IMR-90 (cell line): ENCODE data around the gene PANX1. TPM values are rescaled to one million over a fixed set of nuclear protein-coding genes. Genes with fewer than 3 reads are reported as not detected.

ENCODE experiments used
- ATAC-seq: fragments of 200-7000 bp; cut with Tn5 transposase; 2 replicates; pipeline ENCODE4 v1.9.1; 2020; ENCODE audit warnings: low read depth, mild to moderate bottlenecking, moderate library complexity
- BruUV-seq: library from RNA; stranded (reverse); fragments of 400-500 nt; replicated peaks from 2 replicates; lab custom pipeline; 2021; lab: Mats Ljungman, UMichigan
- CTCF ChIA-PET: fragments of 300-600 bp; formaldehyde crosslinking; extraction: SDS; loops from one replicate; lab custom pipeline; 2021; ENCODE audit warnings: antibody characterized with exemption; lab: Yijun Ruan, JAX
- POLR2A ChIA-PET: fragments of 300-600 bp; sonication (Branson Sonifier 250); formaldehyde crosslinking; loops from one replicate; lab custom pipeline; 2022; ENCODE audit warnings: antibody characterized with exemption; ENCODE audit not compliant: unreplicated experiment; lab: Charles Lee
- DNase-seq: peaks from one replicate; pipeline ENCODE4 v3.0.0; 2013
- H2AFZ ChIP-seq: replicated peaks from 2 replicates; pipeline ENCODE3; 2013; ENCODE audit warnings: low read length, mild to moderate bottlenecking; ENCODE audit not compliant: poor library complexity
- H2AK5ac ChIP-seq: 2 replicates; pipeline ENCODE4 v1.6.1; 2013; ENCODE audit warnings: low read depth, low read length, inconsistent platforms
- H2AK9ac ChIP-seq: replicated peaks from 2 replicates; pipeline ENCODE3; 2013; ENCODE audit warnings: mild to moderate bottlenecking, low read depth, low read length, moderate library complexity; ENCODE audit not compliant: poor library complexity
- H2BK120ac ChIP-seq: 2 replicates; pipeline ENCODE4 v1.6.1; 2013; ENCODE audit warnings: low read depth, low read length, inconsistent platforms
- H2BK15ac ChIP-seq: 3 replicates; pipeline ENCODE4 v1.6.1; 2013; ENCODE audit warnings: low read depth, low read length, inconsistent platforms
- H2BK20ac ChIP-seq: 2 replicates; pipeline ENCODE4 v1.6.1; 2013; ENCODE audit warnings: low read depth, mild to moderate bottlenecking, inconsistent platforms, low read length, moderate library complexity
- H2BK5ac ChIP-seq: 2 replicates; pipeline ENCODE4 v1.6.1; 2013; ENCODE audit warnings: mild to moderate bottlenecking, low read depth, low read length, inconsistent platforms; ENCODE audit not compliant: poor library complexity, severe bottlenecking
- H3K14ac ChIP-seq: replicated peaks from 2 replicates; pipeline ENCODE4 v1.6.1; 2013; ENCODE audit warnings: low read depth, low read length, inconsistent platforms
- H3K18ac ChIP-seq: 2 replicates; pipeline ENCODE4 v1.6.1; 2013; ENCODE audit warnings: low read depth, low read length, control low read depth
- H3K23ac ChIP-seq: 2 replicates; pipeline ENCODE4 v1.6.1; 2013; ENCODE audit warnings: low read depth, low read length, inconsistent platforms
- H3K27ac ChIP-seq: 2 replicates; pipeline ENCODE4 v1.5.1; 2013; ENCODE audit warnings: mild to moderate bottlenecking, control low read depth, low read length; ENCODE audit not compliant: insufficient read depth
- H3K27me3 ChIP-seq: 2 replicates; pipeline ENCODE4 v1.6.1; 2013; ENCODE audit warnings: low read length; ENCODE audit not compliant: control insufficient read depth, insufficient read depth
- H3K36me3 ChIP-seq: 2 replicates; pipeline ENCODE4 v1.6.1; 2013; ENCODE audit warnings: low read length, mixed read lengths; ENCODE audit not compliant: control insufficient read depth, insufficient read depth
- H3K4ac ChIP-seq: 2 replicates; pipeline ENCODE4 v1.6.1; 2013; ENCODE audit warnings: low read depth, low read length, inconsistent platforms
- H3K4me1 ChIP-seq: 2 replicates; pipeline ENCODE4 v1.6.1; 2013; ENCODE audit warnings: low read length, mixed read lengths; ENCODE audit not compliant: control insufficient read depth, insufficient read depth
- H3K4me2 ChIP-seq: 2 replicates; pipeline ENCODE4 v1.6.1; 2013; ENCODE audit warnings: low read depth, mild to moderate bottlenecking, control low read depth, low read length, moderate library complexity
- H3K4me3 ChIP-seq: 2 replicates; pipeline ENCODE4 v1.5.1; 2013; ENCODE audit warnings: low read depth, mild to moderate bottlenecking, control low read depth, low read length, moderate library complexity; ENCODE audit not compliant: insufficient read depth
- H3K56ac ChIP-seq: 2 replicates; pipeline ENCODE4 v1.6.1; 2013; ENCODE audit warnings: low read length, inconsistent platforms; ENCODE audit not compliant: insufficient read depth; ENCODE audit errors: extremely low read depth
- H3K79me1 ChIP-seq, 2 experiments: 2 replicates each; pipeline ENCODE4 v1.6.1; 2013; ENCODE audit warnings: low read length in 2 of 2, inconsistent platforms in 1 of 2, low read depth in 1 of 2
- H3K9ac ChIP-seq: 2 replicates; pipeline ENCODE4 v1.6.1; 2013; ENCODE audit warnings: low read depth, low read length, control low read depth
- H3K9me1 ChIP-seq: 2 replicates; pipeline ENCODE4 v1.6.1; 2013; ENCODE audit warnings: low read length, inconsistent platforms; ENCODE audit not compliant: insufficient read depth
- H3K9me3 ChIP-seq: 2 replicates; pipeline ENCODE4 v1.6.1; 2013; ENCODE audit warnings: low read length; ENCODE audit not compliant: control insufficient read depth, insufficient read depth
- H4K20me1 ChIP-seq: 2 replicates; pipeline ENCODE4 v1.6.1; 2013; ENCODE audit warnings: low read length, inconsistent platforms; ENCODE audit not compliant: insufficient read depth
- H4K5ac ChIP-seq: 2 replicates; pipeline ENCODE4 v1.6.1; 2013; ENCODE audit warnings: mild to moderate bottlenecking, low read depth, low read length, control low read depth
- H4K8ac ChIP-seq, 2 experiments: 2 replicates each; pipeline ENCODE4 v1.6.1; 2013; ENCODE audit warnings: low read depth in 2 of 2, low read length in 2 of 2, control low read depth in 1 of 2, inconsistent platforms in 1 of 2
- H4K91ac ChIP-seq: 2 replicates; pipeline ENCODE4 v1.6.1; 2013; ENCODE audit warnings: low read depth, low read length, inconsistent platforms; ENCODE audit not compliant: insufficient read depth
- RAD21 ChIP-seq: IDR thresholded peaks from 2 replicates; pipeline ENCODE4 v1.6.1; 2012; ENCODE audit warnings: low read length, improper control_type of control experiment
- dilution Hi-C: fragments of 300-500 bp; cut with HindIII; formaldehyde crosslinking; loops from one replicate; pipeline ENCODE4 v1.14.3; 2018; ENCODE audit warnings: low sequenced_read_pairs; ENCODE audit not compliant: unreplicated experiment
- in situ Hi-C: fragments of 300-500 bp; cut with MboI; formaldehyde crosslinking; loops from 3 replicates; pipeline ENCODE4 v1.14.3; 2019; ENCODE audit warnings: low sequenced_read_pairs, inconsistent platforms, mixed read lengths
- intact Hi-C: fragments of 100-400 bp; cut with micrococcal nuclease; formaldehyde crosslinking; loops from 2 replicates; pipeline ENCODE4 v1.10.0; 2022
- polyA plus RNA-seq, 3 experiments: library from polyadenylated mRNA; depleted of rRNA; stranded (reverse); fragments of >200 nt; gene quantifications; 2 replicates each; pipeline ENCODE4 v1.2.3, GENCODE V29; 2012; ENCODE audit warnings: low replicate concordance in 1 of 3
- total RNA-seq: library from RNA; depleted of rRNA; stranded (reverse); fragments of >200 nt; gene quantifications from 2 replicates; pipeline ENCODE4 v1.2.3, GENCODE V29; 2012
- TF ChIP-seq, protein P1 (sequence below): conservative IDR thresholded peaks from 2 replicates; pipeline ENCODE4 v1.5.1; 2012; ENCODE audit warnings: mild to moderate bottlenecking, low read depth, low read length, improper control_type of control experiment

PANX1 gene
- total and polyA plus RNA-seq, 2 of the 4 experiments (the other 2 are of a cell fraction) = 29.8 to 70.8 TPM

DNA sequence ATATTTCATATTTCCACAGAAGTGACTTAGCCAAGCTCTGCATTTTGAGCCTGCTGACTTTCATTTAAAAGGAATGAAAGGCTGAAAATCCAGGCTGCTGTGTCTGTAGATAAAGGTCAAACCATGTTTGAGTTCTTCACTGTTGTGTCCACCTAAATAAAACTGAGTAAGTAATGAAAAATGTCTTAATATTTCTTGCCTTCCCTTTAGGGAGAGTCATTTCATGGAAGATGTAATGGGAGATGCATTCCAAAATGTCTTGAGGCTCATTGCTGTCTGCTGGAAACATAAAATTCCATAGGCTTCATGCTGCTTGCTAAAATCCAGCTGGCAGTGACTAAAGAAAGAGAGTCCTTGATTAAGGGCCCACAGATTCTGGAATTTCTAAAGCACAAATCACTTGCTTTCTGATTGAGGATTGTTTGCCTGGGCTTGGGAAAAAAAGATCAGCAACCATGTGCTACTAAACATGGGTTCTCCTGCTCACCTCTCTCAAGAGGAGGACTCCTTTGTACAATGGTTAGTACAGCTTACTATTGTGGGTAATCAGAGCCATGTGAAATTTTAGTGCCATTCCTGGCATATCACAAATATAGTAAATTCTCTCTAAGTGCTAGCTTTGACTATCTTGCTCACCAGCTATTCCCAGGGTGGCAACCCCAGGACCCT, 56.9 kb downstream of the PANX1 start:
- ATAC-seq (peak; percentile 84), DNase-seq (peak; percentile 93)
- peaks cover 26% of the 10 kb centered on the region for H3K4me1 ChIP-seq
- peak overlapping the region; percentile 73 for H2BK5ac ChIP-seq
- peak overlapping the region; percentile 32; the same call in 1 of the 2 replicates for H3K9ac ChIP-seq
- peak overlapping the region; percentile 76 for H4K5ac ChIP-seq
- peak overlapping the region; percentile 41; the same call in 1 of the 2 replicates for H3K4me2 ChIP-seq
- H2BK120ac ChIP-seq = peak overlapping the region; percentile 66
- POLR2A ChIA-PET = interaction anchor here (0.8 kb wide), 1 partner anchor 10 kb away, joined by 4 read pairs; no protein-coding TSS in a partner anchor
- CTCF ChIA-PET = interaction anchor here (1.1 to 3.5 kb wide), 3 partner anchors 232 to 320 kb away, joined by 4 to 17 read pairs (median 13); no protein-coding TSS in a partner anchor
- no TSS peak for BruUV-seq
- H3K27me3 ChIP-seq = no peaks in the 10 kb centered on the region
- H2BK20ac ChIP-seq = peak overlapping the region; percentile 77
- no peaks in the 10 kb centered on the region for H3K9me3 ChIP-seq
- H2AK5ac ChIP-seq = no peak overlapping the region
- peak overlapping the region in 1 of 2 experiments; percentile 48; a peak in 2 of 4 replicates for H4K8ac ChIP-seq
- no peak overlapping the region for H2AK9ac ChIP-seq
- TF ChIP-seq, protein P1, sequence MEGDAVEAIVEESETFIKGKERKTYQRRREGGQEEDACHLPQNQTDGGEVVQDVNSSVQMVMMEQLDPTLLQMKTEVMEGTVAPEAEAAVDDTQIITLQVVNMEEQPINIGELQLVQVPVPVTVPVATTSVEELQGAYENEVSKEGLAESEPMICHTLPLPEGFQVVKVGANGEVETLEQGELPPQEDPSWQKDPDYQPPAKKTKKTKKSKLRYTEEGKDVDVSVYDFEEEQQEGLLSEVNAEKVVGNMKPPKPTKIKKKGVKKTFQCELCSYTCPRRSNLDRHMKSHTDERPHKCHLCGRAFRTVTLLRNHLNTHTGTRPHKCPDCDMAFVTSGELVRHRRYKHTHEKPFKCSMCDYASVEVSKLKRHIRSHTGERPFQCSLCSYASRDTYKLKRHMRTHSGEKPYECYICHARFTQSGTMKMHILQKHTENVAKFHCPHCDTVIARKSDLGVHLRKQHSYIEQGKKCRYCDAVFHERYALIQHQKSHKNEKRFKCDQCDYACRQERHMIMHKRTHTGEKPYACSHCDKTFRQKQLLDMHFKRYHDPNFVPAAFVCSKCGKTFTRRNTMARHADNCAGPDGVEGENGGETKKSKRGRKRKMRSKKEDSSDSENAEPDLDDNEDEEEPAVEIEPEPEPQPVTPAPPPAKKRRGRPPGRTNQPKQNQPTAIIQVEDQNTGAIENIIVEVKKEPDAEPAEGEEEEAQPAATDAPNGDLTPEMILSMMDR = no peak
- TF ChIP-seq RAD21 = 0 out of 2 replicates have a peak, but pooled peaks have one; percentile 9
- peak overlapping the region; percentile 46; the same call in 1 of the 2 replicates for H4K91ac ChIP-seq
- H3K18ac ChIP-seq = peak overlapping the region; percentile 91
- no peak overlapping the region for H3K4me3 ChIP-seq
- H4K20me1 ChIP-seq = peaks cover 3% of the 10 kb centered on the region
- H3K36me3 ChIP-seq = peaks cover 14% of the 10 kb centered on the region
- H2BK15ac ChIP-seq = no peak overlapping the region
- H3K79me1 ChIP-seq = peaks cover 15 to 47% of the 10 kb centered on the region in 2 experiments
- peak overlapping the region; percentile 85 for H3K4ac ChIP-seq
- H3K14ac ChIP-seq = peak overlapping the region; percentile 76
- H3K27ac ChIP-seq = peak overlapping the region; percentile 36
- H3K9me1 ChIP-seq = peaks cover 24% of the 10 kb centered on the region
- H2AFZ ChIP-seq = no peak overlapping the region
- intact Hi-C loops = loop anchor here (1.0 kb wide), 1 partner anchor 15 kb away; no protein-coding TSS in a partner anchor
- in situ Hi-C loops = no loop called here
- 0 out of 2 replicates have a peak overlapping the region, but pooled peaks have one; percentile 42 for H3K56ac ChIP-seq
- H3K23ac ChIP-seq = peak overlapping the region; percentile 44
- dilution Hi-C loops = no loop called here
